HCT116 (cell line): Measurements from ENCODE around the gene OTUD7B. TPM values are rescaled to one million over a fixed set of nuclear protein-coding genes. Genes with fewer than 3 reads are reported as not detected.

ENCODE experiments used
- ATAC-seq: fragments of 200-7000 bp; cut with Tn5 transposase; 2 replicates; pipeline ENCODE4 v1.9.1; 2020; ENCODE audit warnings: mild to moderate bottlenecking, moderate library complexity
- BruUV-seq: library from RNA; stranded (reverse); fragments of 400-500 nt; replicated peaks from 2 replicates; lab custom pipeline; 2021; lab: Mats Ljungman, UMichigan
- CTCF ChIA-PET: fragments of 300-600 bp; sonication (Branson Sonifier 250); formaldehyde crosslinking; loops from one replicate; lab custom pipeline; 2021; ENCODE audit warnings: antibody characterized with exemption; lab: Charles Lee
- POLR2A ChIA-PET: fragments of 300-600, 350-600 bp; sonication (Branson Sonifier 250); formaldehyde crosslinking; loops from one replicate; lab custom pipeline; 2021; ENCODE audit warnings: antibody characterized with exemption; lab: Charles Lee
- RAD21 ChIA-PET, 2 experiments: fragments of 300-600 bp; sonication (Branson Sonifier 250); formaldehyde crosslinking; loops; one replicate each; lab custom pipeline; 2023; ENCODE audit warnings: low total read pairs in 2 of 2; ENCODE audit not compliant: uncharacterized antibody in 2 of 2, unreplicated experiment in 2 of 2, low non-redundant PET in 1 of 2; lab: Charles Lee
- DNase-seq: peaks from one replicate; pipeline ENCODE4 v3.0.0-alpha.2; 2010; ENCODE audit warnings: low read depth, low spot score
- H2AFZ ChIP-seq: fragments of 200-600 bp; shearing (Covaris generic), sonication (generic); 2 replicates; pipeline ENCODE4 v1.6.1; 2017; ENCODE audit warnings: low read depth, mixed run types, mixed read lengths, antibody characterized with exemption, low read length; ENCODE audit not compliant: poor library complexity, severe bottlenecking
- H3K27ac ChIP-seq: 2 replicates; pipeline ENCODE4 v1.5.1; 2012; ENCODE audit warnings: low read depth, low read length
- H3K27me3 ChIP-seq: fragments of 200-600 bp; sonication (generic); 2 replicates; pipeline ENCODE4 v1.6.1; 2016; ENCODE audit warnings: mixed run types, low read length, mixed read lengths; ENCODE audit not compliant: insufficient read depth
- H3K36me3 ChIP-seq, 2 experiments: fragments of 200-500 bp in 1 of 2; fragments of 200-600 bp in 1 of 2; sonication (Bioruptor generic) in 1 of 2; sonication (generic) in 1 of 2; 2 replicates each; pipeline versions ENCODE4 v1.5.1 to v1.6.1; 2014 to 2016; ENCODE audit warnings: low read length in 2 of 2, inconsistent platforms in 1 of 2, mixed read lengths in 1 of 2, mixed run types in 1 of 2; ENCODE audit not compliant: insufficient read depth in 2 of 2, control insufficient read depth in 1 of 2
- H3K4me1 ChIP-seq, 2 experiments: fragments of 200-600 bp in 1 of 2; sonication (generic) in 1 of 2; 2 replicates each; pipeline versions ENCODE4 v1.5.1 to v1.6.1; 2012 to 2017; ENCODE audit warnings: low read length in 2 of 2, inconsistent platforms in 1 of 2, mild to moderate bottlenecking in 1 of 2, mixed read lengths in 1 of 2, mixed run types in 1 of 2, moderate library complexity in 1 of 2; ENCODE audit not compliant: insufficient read depth in 2 of 2, control insufficient read depth in 1 of 2
- H3K4me2 ChIP-seq: fragments of 200-600 bp; sonication (generic); 2 replicates; pipeline ENCODE4 v1.6.1; 2017; ENCODE audit warnings: mixed run types, low read length, mixed read lengths
- H3K4me3 ChIP-seq, 2 experiments: fragments of 200-600 bp in 1 of 2; sonication (generic) in 1 of 2; replicated peaks in 1 of 2; 2 replicates each; pipeline ENCODE4 v1.5.1; 2011 to 2016; ENCODE audit warnings: low read length in 2 of 2, control low read depth in 1 of 2, low read depth in 1 of 2, mild to moderate bottlenecking in 1 of 2, mixed read lengths in 1 of 2, mixed run types in 1 of 2
- H3K79me2 ChIP-seq: fragments of 200-600 bp; sonication (generic); 2 replicates; pipeline ENCODE4 v1.6.1; 2017; ENCODE audit warnings: mild to moderate bottlenecking, mixed run types, low read length, moderate library complexity, mixed read lengths; ENCODE audit not compliant: insufficient read depth
- H3K9ac ChIP-seq: fragments of 200-600 bp; sonication (generic); 2 replicates; pipeline ENCODE4 v1.6.1; 2016; ENCODE audit warnings: low read length, mixed read lengths
- H3K9me2 ChIP-seq: fragments of 200-600 bp; sonication (generic), shearing (Covaris generic); 2 replicates; pipeline ENCODE4 v1.6.1; 2017; ENCODE audit warnings: mixed run types, mild to moderate bottlenecking, moderate library complexity; ENCODE audit not compliant: insufficient read depth
- H3K9me3 ChIP-seq, 2 experiments: fragments of 200-500 bp in 1 of 2; fragments of 200-600 bp in 1 of 2; sonication (Bioruptor generic) in 1 of 2; sonication (generic) in 1 of 2; 2 replicates each; pipeline ENCODE4 v1.6.1; 2014 to 2017; ENCODE audit warnings: low read length in 2 of 2, mixed read lengths in 2 of 2, inconsistent platforms in 1 of 2, low read depth in 1 of 2, mild to moderate bottlenecking in 1 of 2, mixed run types in 1 of 2, moderate library complexity in 1 of 2; ENCODE audit not compliant: control insufficient read depth in 1 of 2, insufficient read depth in 1 of 2
- H4K20me1 ChIP-seq: fragments of 200-600 bp; sonication (generic), shearing (Covaris generic); 2 replicates; pipeline ENCODE4 v1.6.1; 2017; ENCODE audit warnings: mixed run types, mild to moderate bottlenecking, moderate library complexity; ENCODE audit not compliant: insufficient read depth
- JUND ChIP-seq: IDR thresholded peaks from 2 replicates; pipeline ENCODE4 v1.6.1; 2012
- SIN3A ChIP-seq: IDR thresholded peaks from 2 replicates; pipeline ENCODE4 v1.6.1; 2012; ENCODE audit warnings: low read depth
- SP1 ChIP-seq: IDR thresholded peaks from 2 replicates; pipeline ENCODE4 v1.6.1; 2012; ENCODE audit warnings: low read depth
- TCF7L2 ChIP-seq: IDR thresholded peaks from 2 replicates; pipeline ENCODE4 v1.7.0; 2011; ENCODE audit warnings: borderline replicate concordance, inconsistent platforms; ENCODE audit not compliant: insufficient read depth, insufficient read length; ENCODE audit errors: extremely low read depth
- ZFX ChIP-seq: fragments of 450-650 bp; IDR thresholded peaks from 2 replicates; pipeline ENCODE4 v1.6.1; 2017
- intact Hi-C: fragments of 100-400 bp; cut with micrococcal nuclease; formaldehyde crosslinking; loops from 2 replicates; pipeline ENCODE4 v1.10.0; 2022
- total RNA-seq: library from RNA; stranded (reverse); gene quantifications from one replicate; pipeline ENCODE4 v1.2.1, GENCODE V29; 2021; ENCODE audit not compliant: unreplicated experiment
- TF ChIP-seq, protein P1 (sequence below), 3 experiments: fragments of 200-600 bp in 1 of 3; sonication (generic) in 1 of 3; IDR thresholded peaks in 2 of 3; conservative IDR thresholded peaks in 1 of 3; 2 replicates each; pipeline ENCODE4 v1.5.1; 2012 to 2017; ENCODE audit warnings: low read depth in 2 of 3, low read length in 2 of 3, antibody characterized with exemption in 1 of 3, borderline replicate concordance in 1 of 3, control low read depth in 1 of 3, mild to moderate bottlenecking in 1 of 3, mixed read lengths in 1 of 3, mixed run types in 1 of 3, moderate library complexity in 1 of 3; ENCODE audit not compliant: insufficient read depth in 1 of 3
- TF ChIP-seq, protein P2 (sequence below): IDR thresholded peaks from 2 replicates; pipeline ENCODE4 v1.6.1; 2011; ENCODE audit warnings: mild to moderate bottlenecking, low read length, moderate library complexity; ENCODE audit not compliant: insufficient replicate concordance; ENCODE audit errors: extremely low read depth

The OTUD7B gene
- total RNA-seq, 1 experiment from 2014 or later = 23.7 TPM

DNA sequence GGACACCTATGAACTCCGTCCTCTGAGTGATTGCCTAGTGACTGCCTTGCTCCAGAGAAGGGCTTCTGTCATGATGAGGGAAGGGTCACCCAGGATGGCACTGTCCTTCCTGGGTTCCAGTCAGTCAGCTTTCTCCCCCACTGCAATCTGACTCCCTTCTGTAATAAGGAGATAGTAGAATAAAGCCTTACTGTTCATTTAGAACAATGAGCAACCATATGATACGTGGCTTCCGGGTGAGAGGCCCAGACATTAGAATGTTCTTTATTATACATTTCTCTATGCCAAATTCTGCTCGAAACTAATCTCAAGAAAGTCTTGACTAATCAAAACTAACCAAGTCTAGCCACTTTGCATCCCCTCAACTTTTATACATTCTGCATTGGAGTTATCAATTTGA, 65.3 kb downstream of the OTUD7B start:
- no peak overlapping the region for H3K27ac ChIP-seq
- TF ChIP-seq, protein P1, sequence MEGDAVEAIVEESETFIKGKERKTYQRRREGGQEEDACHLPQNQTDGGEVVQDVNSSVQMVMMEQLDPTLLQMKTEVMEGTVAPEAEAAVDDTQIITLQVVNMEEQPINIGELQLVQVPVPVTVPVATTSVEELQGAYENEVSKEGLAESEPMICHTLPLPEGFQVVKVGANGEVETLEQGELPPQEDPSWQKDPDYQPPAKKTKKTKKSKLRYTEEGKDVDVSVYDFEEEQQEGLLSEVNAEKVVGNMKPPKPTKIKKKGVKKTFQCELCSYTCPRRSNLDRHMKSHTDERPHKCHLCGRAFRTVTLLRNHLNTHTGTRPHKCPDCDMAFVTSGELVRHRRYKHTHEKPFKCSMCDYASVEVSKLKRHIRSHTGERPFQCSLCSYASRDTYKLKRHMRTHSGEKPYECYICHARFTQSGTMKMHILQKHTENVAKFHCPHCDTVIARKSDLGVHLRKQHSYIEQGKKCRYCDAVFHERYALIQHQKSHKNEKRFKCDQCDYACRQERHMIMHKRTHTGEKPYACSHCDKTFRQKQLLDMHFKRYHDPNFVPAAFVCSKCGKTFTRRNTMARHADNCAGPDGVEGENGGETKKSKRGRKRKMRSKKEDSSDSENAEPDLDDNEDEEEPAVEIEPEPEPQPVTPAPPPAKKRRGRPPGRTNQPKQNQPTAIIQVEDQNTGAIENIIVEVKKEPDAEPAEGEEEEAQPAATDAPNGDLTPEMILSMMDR (IDR thresholded peaks at IDR 0.05 in 2 of 3, conservative IDR thresholded peaks at IDR 0.05 in 1 of 3; ENCODE audit: borderline replicate concordance in 1 of 3, insufficient read depth in 1 of 3, low read depth in 2 of 3, low read length in 2 of 3) = no peak
- no peak for TF ChIP-seq JUND
- TF ChIP-seq, protein P2, sequence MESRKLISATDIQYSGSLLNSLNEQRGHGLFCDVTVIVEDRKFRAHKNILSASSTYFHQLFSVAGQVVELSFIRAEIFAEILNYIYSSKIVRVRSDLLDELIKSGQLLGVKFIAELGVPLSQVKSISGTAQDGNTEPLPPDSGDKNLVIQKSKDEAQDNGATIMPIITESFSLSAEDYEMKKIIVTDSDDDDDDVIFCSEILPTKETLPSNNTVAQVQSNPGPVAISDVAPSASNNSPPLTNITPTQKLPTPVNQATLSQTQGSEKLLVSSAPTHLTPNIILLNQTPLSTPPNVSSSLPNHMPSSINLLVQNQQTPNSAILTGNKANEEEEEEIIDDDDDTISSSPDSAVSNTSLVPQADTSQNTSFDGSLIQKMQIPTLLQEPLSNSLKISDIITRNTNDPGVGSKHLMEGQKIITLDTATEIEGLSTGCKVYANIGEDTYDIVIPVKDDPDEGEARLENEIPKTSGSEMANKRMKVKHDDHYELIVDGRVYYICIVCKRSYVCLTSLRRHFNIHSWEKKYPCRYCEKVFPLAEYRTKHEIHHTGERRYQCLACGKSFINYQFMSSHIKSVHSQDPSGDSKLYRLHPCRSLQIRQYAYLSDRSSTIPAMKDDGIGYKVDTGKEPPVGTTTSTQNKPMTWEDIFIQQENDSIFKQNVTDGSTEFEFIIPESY = no peak
- TF ChIP-seq ZFX = no peak
- CTCF ChIA-PET = no interaction called here
- H3K9me2 ChIP-seq = no peaks in the 10 kb centered on the region
- POLR2A ChIA-PET = no interaction called here
- ATAC-seq (no peak), DNase-seq (no peak)
- BruUV-seq = no TSS peak
- no peak overlapping the region for H3K4me2 ChIP-seq
- H3K36me3 ChIP-seq = peaks cover 4 to 10% of the 10 kb centered on the region in 2 experiments; a peak in 3 of 4 replicates
- no peak overlapping the region for H2AFZ ChIP-seq
- H3K9ac ChIP-seq = no peak overlapping the region
- no peak overlapping the region for H3K4me3 ChIP-seq
- H3K79me2 ChIP-seq = no peaks in the 10 kb centered on the region
- H3K4me1 ChIP-seq = peaks cover 12 to 22% of the 10 kb centered on the region in 2 experiments
- no peaks in the 10 kb centered on the region for H3K9me3 ChIP-seq
- no peaks in the 10 kb centered on the region for H4K20me1 ChIP-seq
- intact Hi-C loops = no loop called here
- RAD21 ChIA-PET = no interaction called here
- no peaks in the 10 kb centered on the region for H3K27me3 ChIP-seq

DNA sequence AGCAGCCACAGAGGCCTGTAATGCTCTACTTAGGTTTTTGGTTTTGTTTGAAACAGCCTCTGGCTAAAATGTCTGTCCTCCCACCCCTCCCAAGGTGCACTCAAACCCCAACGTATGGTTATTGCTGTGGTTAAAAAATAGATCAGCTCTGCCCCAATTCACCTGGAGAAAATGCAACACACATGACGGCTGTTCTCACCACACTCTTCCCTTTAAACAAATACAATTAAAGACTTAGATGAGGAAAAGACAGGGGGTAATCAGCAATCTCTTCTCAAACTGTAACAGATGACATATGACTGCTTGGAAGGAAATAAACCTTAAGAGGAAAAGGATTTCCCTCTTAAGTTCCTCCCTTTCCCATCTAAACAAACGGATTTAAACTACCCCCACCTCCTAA, 67.6 kb downstream of the OTUD7B start:
- BruUV-seq = no TSS peak
- no peaks in the 10 kb centered on the region for H4K20me1 ChIP-seq
- intact Hi-C loops = no loop called here
- no peaks in the 10 kb centered on the region for H3K79me2 ChIP-seq
- ChIA-PET CTCF (interaction anchor here (1.2 kb wide), 1 partner anchor 108 kb away, joined by 4 read pairs; no protein-coding TSS in a partner anchor), POLR2A (interaction anchor here (0.9 kb wide), 1 partner anchor 56 kb away, joined by 7 read pairs; a partner anchor contains a TSS), RAD21 (interaction anchor here in 1 of 2 experiments (0.6 kb wide), 1 partner anchor 54 kb away, joined by 4 read pairs; no protein-coding TSS in a partner anchor)
- no peak overlapping the region for H3K27ac ChIP-seq
- TF ChIP-seq SIN3A (no peak), TCF7L2 (no peak), SP1 (no peak)
- H3K4me1 ChIP-seq = peaks cover 25 to 44% of the 10 kb centered on the region in 2 experiments
- no peaks in the 10 kb centered on the region for H3K9me2 ChIP-seq
- H2AFZ ChIP-seq = no peak overlapping the region
- ATAC-seq (no peak), DNase-seq (no peak)
- H3K36me3 ChIP-seq = peaks cover 4 to 6% of the 10 kb centered on the region in 2 experiments; a peak in 2 of 4 replicates
- H3K4me3 ChIP-seq = no peak overlapping the region
- H3K27me3 ChIP-seq = no peaks in the 10 kb centered on the region
- H3K9ac ChIP-seq = no peak overlapping the region
- H3K9me3 ChIP-seq = no peaks in the 10 kb centered on the region
- H3K4me2 ChIP-seq = no peak overlapping the region
